ENCODE measurements around the gene PDZRN3.

DNA sequence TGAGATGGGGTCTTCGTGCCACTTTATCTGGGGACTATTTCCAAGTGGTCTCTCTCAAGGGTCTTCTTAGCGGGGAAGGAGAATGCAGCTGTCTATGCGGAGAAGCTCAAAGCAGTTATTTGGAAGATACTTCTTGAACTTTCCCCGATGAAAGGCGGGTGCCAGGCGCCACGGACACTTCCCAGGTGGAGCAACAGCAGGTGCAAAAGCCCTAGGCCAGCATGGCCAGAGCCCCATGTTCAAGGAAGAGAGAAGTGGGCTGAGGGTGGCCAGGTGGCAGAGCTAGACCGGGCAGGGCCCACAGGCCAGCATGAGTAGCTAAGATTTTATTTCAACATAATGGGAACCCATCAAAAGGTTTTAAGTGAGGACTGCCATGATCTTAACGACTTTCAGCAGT, 232.8 kb downstream of the PDZRN3 start:
- TF ChIP-seq POLR2AphosphoS5 (IDR thresholded peaks at IDR 0.05; ENCODE audit: low read depth, low read length): no peak
- TF ChIP-seq SIN3A (IDR thresholded peaks at IDR 0.05; ENCODE audit: borderline replicate concordance, insufficient read depth, low read length): no peak
- TF ChIP-seq, protein P1, sequence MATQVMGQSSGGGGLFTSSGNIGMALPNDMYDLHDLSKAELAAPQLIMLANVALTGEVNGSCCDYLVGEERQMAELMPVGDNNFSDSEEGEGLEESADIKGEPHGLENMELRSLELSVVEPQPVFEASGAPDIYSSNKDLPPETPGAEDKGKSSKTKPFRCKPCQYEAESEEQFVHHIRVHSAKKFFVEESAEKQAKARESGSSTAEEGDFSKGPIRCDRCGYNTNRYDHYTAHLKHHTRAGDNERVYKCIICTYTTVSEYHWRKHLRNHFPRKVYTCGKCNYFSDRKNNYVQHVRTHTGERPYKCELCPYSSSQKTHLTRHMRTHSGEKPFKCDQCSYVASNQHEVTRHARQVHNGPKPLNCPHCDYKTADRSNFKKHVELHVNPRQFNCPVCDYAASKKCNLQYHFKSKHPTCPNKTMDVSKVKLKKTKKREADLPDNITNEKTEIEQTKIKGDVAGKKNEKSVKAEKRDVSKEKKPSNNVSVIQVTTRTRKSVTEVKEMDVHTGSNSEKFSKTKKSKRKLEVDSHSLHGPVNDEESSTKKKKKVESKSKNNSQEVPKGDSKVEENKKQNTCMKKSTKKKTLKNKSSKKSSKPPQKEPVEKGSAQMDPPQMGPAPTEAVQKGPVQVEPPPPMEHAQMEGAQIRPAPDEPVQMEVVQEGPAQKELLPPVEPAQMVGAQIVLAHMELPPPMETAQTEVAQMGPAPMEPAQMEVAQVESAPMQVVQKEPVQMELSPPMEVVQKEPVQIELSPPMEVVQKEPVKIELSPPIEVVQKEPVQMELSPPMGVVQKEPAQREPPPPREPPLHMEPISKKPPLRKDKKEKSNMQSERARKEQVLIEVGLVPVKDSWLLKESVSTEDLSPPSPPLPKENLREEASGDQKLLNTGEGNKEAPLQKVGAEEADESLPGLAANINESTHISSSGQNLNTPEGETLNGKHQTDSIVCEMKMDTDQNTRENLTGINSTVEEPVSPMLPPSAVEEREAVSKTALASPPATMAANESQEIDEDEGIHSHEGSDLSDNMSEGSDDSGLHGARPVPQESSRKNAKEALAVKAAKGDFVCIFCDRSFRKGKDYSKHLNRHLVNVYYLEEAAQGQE (IDR thresholded peaks at IDR 0.05; ENCODE audit: insufficient read depth in 1 of 2, low read depth in 2 of 2, low read length in 2 of 2): no peak
- no peak for TF ChIP-seq TAF1 (IDR thresholded peaks at IDR 0.05; ENCODE audit: borderline replicate concordance, insufficient read depth, low read length)
